Upper lobe of left lung (tissue), 6 donors: ENCODE data around the gene IRGM. TPM values are rescaled to one million over a fixed set of nuclear protein-coding genes. Genes with fewer than 3 reads are reported as not detected.

Source experiments
- ATAC-seq, 2 donors: fragments of 200-7000 bp; cut with Tn5 transposase; one replicate each; pipeline ENCODE4 v1.9.1; 2022; ENCODE audit warnings: mild to moderate bottlenecking in 2 of 2, moderate library complexity in 2 of 2; ENCODE audit not compliant: low FRiP score in 2 of 2
- DNase-seq, 2 donors: peaks; one replicate each; pipeline ENCODE4 v3.0.0-alpha.2; 2019 to 2020
- H3K27ac ChIP-seq, 4 donors: fragments of 200-600 bp; sonication (generic); one replicate each; pipeline ENCODE4 v1.5.1; 2016 to 2019
- H3K27me3 ChIP-seq, 4 donors: fragments of 200-600 bp; sonication (generic); one replicate each; pipeline ENCODE4 v1.5.1; 2017 to 2019
- H3K36me3 ChIP-seq, 4 donors: fragments of 200-600 bp; sonication (generic); one replicate each; pipeline ENCODE4 v1.5.1; 2016 to 2019
- H3K4me1 ChIP-seq, 4 donors: fragments of 200-600 bp; sonication (generic); one replicate each; pipeline ENCODE4 v1.5.1; 2018 to 2019
- H3K4me3 ChIP-seq, 4 donors: fragments of 200-600 bp; sonication (generic); one replicate each; pipeline ENCODE4 v1.5.1; 2017 to 2019; ENCODE audit warnings: mild to moderate bottlenecking in 2 of 4, moderate library complexity in 1 of 4
- H3K9me3 ChIP-seq, 4 donors: fragments of 200-600 bp; sonication (generic); one replicate each; pipeline ENCODE4 v1.5.1; 2018 to 2019
- CTCF ChIP-seq, 6 experiments: fragments of 450-650 bp in 4 of 6; fragments of 200-600 bp in 2 of 6; sonication (generic) in 2 of 6; IDR thresholded peaks; one replicate each; pipeline ENCODE4 v1.5.1; 2016 to 2019; ENCODE audit warnings: antibody characterized with exemption in 6 of 6
- EP300 ChIP-seq, 4 donors: sonication (generic); formaldehyde crosslinking; IDR thresholded peaks; one replicate each; pipeline ENCODE4 v1.5.1; 2017; ENCODE audit warnings: antibody characterized with exemption in 4 of 4, control low read depth in 2 of 4
- POLR2A ChIP-seq, 4 donors: fragments of 450-650 bp; IDR thresholded peaks; one replicate each; pipeline ENCODE4 v1.5.1; 2016 to 2017; ENCODE audit warnings: antibody characterized with exemption in 4 of 4, mild to moderate bottlenecking in 2 of 4
- POLR2AphosphoS5 ChIP-seq, 2 donors: sonication (generic); formaldehyde crosslinking; IDR thresholded peaks; one replicate each; pipeline ENCODE4 v1.5.1; 2017; ENCODE audit warnings: antibody characterized with exemption in 2 of 2
- WGBS, 2 donors: methylation state at CpG; one replicate each; pipeline ENCODE4 v1.1.5; 2017 to 2018; 5-methylcytosine and 5-hydroxymethylcytosine counted together
- total RNA-seq, 6 donors: library from RNA; depleted of rRNA in 4 of 6; stranded (reverse); fragments of >200 nt in 4 of 6; gene quantifications; one replicate each; pipeline versions ENCODE4 v1.1.0 to v1.2.1, GENCODE V29; 2016 to 2021
- donor health status: DM: no; HTN: no; CAD: no; lungs with moderate emphysema.
- donor health status: DM: no; HTN: yes; CAD: no; lungs with severe emphysema.

The IRGM gene
- total RNA-seq, 6 donors from 2014 or later, result 0.17 to 7.5 (median 0.71) TPM; not detected in 1

GRCh38 chr5:150879358-150879757, 33.0 kb downstream of the IRGM start:
- Histone ChIP-seq H3K4me1 (no peaks in the 10 kb centered on the region), H3K9me3 (peaks cover 0 to 30% (median 13%) of the 10 kb centered on the region in 4 donors), H3K27ac (no peak overlapping the region), H3K36me3 (no peaks in the 10 kb centered on the region), H3K4me3 (no peak overlapping the region), H3K27me3 (no peaks in the 10 kb centered on the region)
- TF ChIP-seq POLR2A (IDR thresholded peaks at IDR 0.05) (no peak), EP300 (IDR thresholded peaks at IDR 0.05) (no peak), POLR2AphosphoS5 (IDR thresholded peaks at IDR 0.05) (no peak), CTCF (IDR thresholded peaks at IDR 0.05) (no peak)
- DNase-seq (no peak), ATAC-seq (no peak)

GRCh38 chr5:150895431-150896428, 49.4 kb downstream of the IRGM start:
- no peak overlapping the region for H3K27ac ChIP-seq
- no peak overlapping the region for H3K4me3 ChIP-seq
- H3K27me3 ChIP-seq, result no peaks in the 10 kb centered on the region
- DNase-seq (no peak), ATAC-seq (no peak)
- peaks cover 81 to 98% (median 88%) of the 10 kb centered on the region in 4 donors for H3K9me3 ChIP-seq
- H3K4me1 ChIP-seq, result no peaks in the 10 kb centered on the region
- TF ChIP-seq EP300 (IDR thresholded peaks at IDR 0.05), result no peak
- no peak for TF ChIP-seq POLR2A (IDR thresholded peaks at IDR 0.05)
- TF ChIP-seq POLR2AphosphoS5 (IDR thresholded peaks at IDR 0.05), result no peak
- TF ChIP-seq CTCF (IDR thresholded peaks at IDR 0.05), result no peak
- H3K36me3 ChIP-seq, result peaks cover 0 to 24% (median 0%) of the 10 kb centered on the region in 4 donors
- WGBS, 2 donors, result 95 to 97% methylated on average over 8 of the region's 8 CpGs

Other genes with a start within 250 kb of the IRGM start
- 100 to 1,000 TPM in 2 of 6 donors, 10 to 100 TPM in 4; 41.9 to 150 (median 84.3) TPM for gene SYNPO, start 205.9 kb upstream of the IRGM start, total RNA-seq
- 1 to 10 TPM in 2 of 6 donors, under 1 TPM in 3, not detected in 1; 0.61 to 2.8 (median 0.89) TPM for gene MYOZ3, start 185.3 kb upstream of the IRGM start, total RNA-seq
- 10 to 100 TPM; 22.6 to 46.7 (median 37.6) TPM for gene RBM22, start 145.5 kb upstream of the IRGM start, total RNA-seq
- gene DCTN4, start 87.5 kb upstream of the IRGM start, total RNA-seq, result 100 to 1,000 TPM in 1 of 6 donors, 10 to 100 TPM in 5; 37.8 to 111 (median 71.4) TPM
- 10 to 100 TPM; 20.4 to 40.0 (median 21.6) TPM for gene SMIM3, start 67.8 kb upstream of the IRGM start, total RNA-seq
- 1 to 10 TPM in 4 of 6 donors, under 1 TPM in 2; 0.55 to 4.2 (median 1.6) TPM for gene ZNF300, start 58.5 kb downstream of the IRGM start, total RNA-seq
- gene GPX3, start 174.1 kb downstream of the IRGM start, total RNA-seq, result 1,000 to 10,000 TPM in 4 of 6 donors, 100 to 1,000 TPM in 2; 876 to 1,536 (median 1,027) TPM
- gene TNIP1, start 234.5 kb downstream of the IRGM start, total RNA-seq, result 100 to 1,000 TPM; 109 to 166 (median 130) TPM